ENCODE measurements around the gene CAMK1G. TPM values are rescaled to one million over a fixed set of nuclear protein-coding genes. Genes with fewer than 3 reads are reported as not detected.

The CAMK1G gene
- total RNA-seq, 4 donors from 2014 or later: 0.51 TPM; not detected in 3

- TF ChIP-seq CTCF (IDR thresholded peaks at IDR 0.05; ENCODE audit: low read depth): no peak
Observed at GRCh38 chr1:209614906-209615305, 31.4 kb downstream of the CAMK1G start.

- no peak for TF ChIP-seq CTCF (IDR thresholded peaks at IDR 0.05; ENCODE audit: low read depth)
Observed at GRCh38 chr1:209616366-209617046, 33.0 kb downstream of the CAMK1G start.

GRCh38 chr1:209617047-209617673, 33.6 kb downstream of the CAMK1G start:
- no peak for TF ChIP-seq CTCF (IDR thresholded peaks at IDR 0.05; ENCODE audit: low read depth)

GRCh38 chr1:209617755-209618154, 34.2 kb downstream of the CAMK1G start:
- no peak for TF ChIP-seq CTCF (IDR thresholded peaks at IDR 0.05; ENCODE audit: low read depth)

GRCh38 chr1:209618291-209618690, 34.8 kb downstream of the CAMK1G start:
- TF ChIP-seq CTCF (IDR thresholded peaks at IDR 0.05; ENCODE audit: low read depth): no peak

GRCh38 chr1:209618756-209619420, 35.4 kb downstream of the CAMK1G start:
- no peak for TF ChIP-seq CTCF (IDR thresholded peaks at IDR 0.05; ENCODE audit: low read depth)
